ENCODE data around the gene SLC38A3. TPM values are rescaled to one million over a fixed set of nuclear protein-coding genes. Genes with fewer than 3 reads are reported as not detected.
"Not testable (repeated sequence)": the region's sequence is repeated elsewhere in the genome, so short reads cannot be mapped to it uniquely, and the experiment has no call there.

The SLC38A3 gene
- total and polyA plus RNA-seq, 9 donors = 1.7 to 4.4 (median 2.4) TPM

- no peak for DNase-seq
- H3K27me3 ChIP-seq (ENCODE audit: control insufficient read depth, insufficient read depth, low read length) = peaks cover 19% of the 10 kb centered on the region
- no peak overlapping the region for H3K4me3 ChIP-seq (ENCODE audit: low read length)
- no peak overlapping the region for H3K27ac ChIP-seq (ENCODE audit: low read length)
- H3K4me1 ChIP-seq (ENCODE audit: control insufficient read depth, insufficient read depth, low read length) = peaks cover 36% of the 10 kb centered on the region
- 69% methylated on average over 4 of the region's 5 CpGs for WGBS (ENCODE audit: insufficient coverage)
- H3K9me3 ChIP-seq (replicated peaks; ENCODE audit: control insufficient read depth, low read depth, low read length) = no peaks in the 10 kb centered on the region
- no peaks in the 10 kb centered on the region for H3K36me3 ChIP-seq (ENCODE audit: control insufficient read depth, insufficient read depth, low read length)
Observed at GRCh38 chr3:50210176-50210509, 5.1 kb downstream of the SLC38A3 start.

- peaks cover 32% of the 10 kb centered on the region for H3K4me1 ChIP-seq (ENCODE audit: control insufficient read depth, insufficient read depth, low read length)
- no peaks in the 10 kb centered on the region for H3K36me3 ChIP-seq (ENCODE audit: control insufficient read depth, insufficient read depth, low read length)
- WGBS (ENCODE audit: insufficient coverage) = 81% methylated on average over 13 of the region's 13 CpGs
- no peaks in the 10 kb centered on the region for H3K9me3 ChIP-seq (replicated peaks; ENCODE audit: control insufficient read depth, low read depth, low read length)
- no peak overlapping the region for H3K4me3 ChIP-seq (ENCODE audit: low read length)
- peaks cover 14% of the 10 kb centered on the region for H3K27me3 ChIP-seq (ENCODE audit: control insufficient read depth, insufficient read depth, low read length)
- no peak overlapping the region for H3K27ac ChIP-seq (ENCODE audit: low read length)
- no peak for DNase-seq
Observed at GRCh38 chr3:50210510-50211367, 5.7 kb downstream of the SLC38A3 start.

GRCh38 chr3:50211368-50211717, 6.3 kb downstream of the SLC38A3 start:
- H3K36me3 ChIP-seq (ENCODE audit: control insufficient read depth, insufficient read depth, low read length); DNase-seq; H3K4me3 ChIP-seq (ENCODE audit: low read length); H3K27ac ChIP-seq (ENCODE audit: low read length); H3K27me3 ChIP-seq (ENCODE audit: control insufficient read depth, insufficient read depth, low read length); H3K9me3 ChIP-seq (replicated peaks; ENCODE audit: control insufficient read depth, low read depth, low read length): not testable (repeated sequence)
- peaks cover 26% of the 10 kb centered on the region for H3K4me1 ChIP-seq (ENCODE audit: control insufficient read depth, insufficient read depth, low read length)
- 91% methylated on average over 3 of the region's 5 CpGs for WGBS (ENCODE audit: insufficient coverage)

- 100% methylated on average over 1 of the region's 2 CpGs for WGBS (ENCODE audit: insufficient coverage)
- no peaks in the 10 kb centered on the region for H3K9me3 ChIP-seq (replicated peaks; ENCODE audit: control insufficient read depth, low read depth, low read length)
- H3K4me1 ChIP-seq (ENCODE audit: control insufficient read depth, insufficient read depth, low read length) = peaks cover 22% of the 10 kb centered on the region
- no peak overlapping the region for H3K27ac ChIP-seq (ENCODE audit: low read length)
- H3K4me3 ChIP-seq (ENCODE audit: low read length) = no peak overlapping the region
- peaks cover 2% of the 10 kb centered on the region for H3K27me3 ChIP-seq (ENCODE audit: control insufficient read depth, insufficient read depth, low read length)
- no peak for DNase-seq
- no peaks in the 10 kb centered on the region for H3K36me3 ChIP-seq (ENCODE audit: control insufficient read depth, insufficient read depth, low read length)
Observed at GRCh38 chr3:50211930-50212329, 6.9 kb downstream of the SLC38A3 start.

GRCh38 chr3:50212502-50212901, 7.4 kb downstream of the SLC38A3 start:
- Histone ChIP-seq H3K4me3 (ENCODE audit: low read length) (no peak overlapping the region), H3K27ac (ENCODE audit: low read length) (no peak overlapping the region), H3K4me1 (ENCODE audit: control insufficient read depth, insufficient read depth, low read length) (peaks cover 17% of the 10 kb centered on the region), H3K9me3 (replicated peaks; ENCODE audit: control insufficient read depth, low read depth, low read length) (no peaks in the 10 kb centered on the region), H3K36me3 (ENCODE audit: control insufficient read depth, insufficient read depth, low read length) (no peaks in the 10 kb centered on the region), H3K27me3 (ENCODE audit: control insufficient read depth, insufficient read depth, low read length) (no peaks in the 10 kb centered on the region)
- 83% methylated on average over 2 of the region's 4 CpGs for WGBS (ENCODE audit: insufficient coverage)
- no peak for DNase-seq

- Histone ChIP-seq H3K27me3 (ENCODE audit: control insufficient read depth, insufficient read depth, low read length) (no peaks in the 10 kb centered on the region), H3K27ac (ENCODE audit: low read length) (no peak overlapping the region), H3K4me1 (ENCODE audit: control insufficient read depth, insufficient read depth, low read length) (peaks cover 13% of the 10 kb centered on the region), H3K36me3 (ENCODE audit: control insufficient read depth, insufficient read depth, low read length) (no peaks in the 10 kb centered on the region), H3K9me3 (replicated peaks; ENCODE audit: control insufficient read depth, low read depth, low read length) (no peaks in the 10 kb centered on the region), H3K4me3 (ENCODE audit: low read length) (no peak overlapping the region)
- DNase-seq = no peak
- WGBS (ENCODE audit: insufficient coverage) = 88% methylated on average over 2 of the region's 3 CpGs
Observed at GRCh38 chr3:50212971-50213370, 7.9 kb downstream of the SLC38A3 start.

- Histone ChIP-seq H3K27me3 (ENCODE audit: control insufficient read depth, insufficient read depth, low read length) (no peaks in the 10 kb centered on the region), H3K27ac (ENCODE audit: low read length) (no peak overlapping the region)
- WGBS (ENCODE audit: insufficient coverage) = 75% methylated on average over 11 of the region's 12 CpGs
Observed at GRCh38 chr3:50213373-50213772, 8.3 kb downstream of the SLC38A3 start.

GRCh38 chr3:50214824-50215223, 9.8 kb downstream of the SLC38A3 start:
- WGBS (ENCODE audit: insufficient coverage) = 72% methylated on average over 9 of the region's 10 CpGs
- no peak for DNase-seq

More at GRCh38 chr3:50213373-50213772, 8.3 kb downstream of the SLC38A3 start:
- H3K36me3 ChIP-seq (ENCODE audit: control insufficient read depth, insufficient read depth, low read length) = no peaks in the 10 kb centered on the region
- DNase-seq = no peak
- no peak overlapping the region for H3K4me3 ChIP-seq (ENCODE audit: low read length)
- peaks cover 12% of the 10 kb centered on the region for H3K4me1 ChIP-seq (ENCODE audit: control insufficient read depth, insufficient read depth, low read length)
- H3K9me3 ChIP-seq (replicated peaks; ENCODE audit: control insufficient read depth, low read depth, low read length) = no peaks in the 10 kb centered on the region

GRCh38 chr3:50215529-50215928, 10.5 kb downstream of the SLC38A3 start:
- peaks cover 14% of the 10 kb centered on the region for H3K4me1 ChIP-seq (ENCODE audit: control insufficient read depth, insufficient read depth, low read length)

More at GRCh38 chr3:50214824-50215223, 9.8 kb downstream of the SLC38A3 start:
- Histone ChIP-seq H3K4me1 (ENCODE audit: control insufficient read depth, insufficient read depth, low read length) (peaks cover 8% of the 10 kb centered on the region), H3K36me3 (ENCODE audit: control insufficient read depth, insufficient read depth, low read length) (no peaks in the 10 kb centered on the region), H3K27ac (ENCODE audit: low read length) (no peak overlapping the region), H3K9me3 (replicated peaks; ENCODE audit: control insufficient read depth, low read depth, low read length) (no peaks in the 10 kb centered on the region), H3K27me3 (ENCODE audit: control insufficient read depth, insufficient read depth, low read length) (no peaks in the 10 kb centered on the region), H3K4me3 (ENCODE audit: low read length) (no peak overlapping the region)

GRCh38 chr3:50217681-50218080, 12.6 kb downstream of the SLC38A3 start:
- Histone ChIP-seq H3K9me3 (replicated peaks; ENCODE audit: control insufficient read depth, low read depth, low read length) (no peaks in the 10 kb centered on the region), H3K4me3 (ENCODE audit: low read length) (no peak overlapping the region), H3K27me3 (ENCODE audit: control insufficient read depth, insufficient read depth, low read length) (no peaks in the 10 kb centered on the region), H3K36me3 (ENCODE audit: control insufficient read depth, insufficient read depth, low read length) (no peaks in the 10 kb centered on the region), H3K27ac (ENCODE audit: low read length) (no peak overlapping the region), H3K4me1 (ENCODE audit: control insufficient read depth, insufficient read depth, low read length) (peaks cover 19% of the 10 kb centered on the region)
- WGBS (ENCODE audit: insufficient coverage) = 88% methylated on average over 6 of the region's 10 CpGs
- DNase-seq = no peak

More at GRCh38 chr3:50215529-50215928, 10.5 kb downstream of the SLC38A3 start:
- Histone ChIP-seq H3K36me3 (ENCODE audit: control insufficient read depth, insufficient read depth, low read length) (no peaks in the 10 kb centered on the region), H3K9me3 (replicated peaks; ENCODE audit: control insufficient read depth, low read depth, low read length) (no peaks in the 10 kb centered on the region), H3K4me3 (ENCODE audit: low read length) (no peak overlapping the region), H3K27ac (ENCODE audit: low read length) (no peak overlapping the region), H3K27me3 (ENCODE audit: control insufficient read depth, insufficient read depth, low read length) (no peaks in the 10 kb centered on the region)
- no peak for DNase-seq
- 100% methylated on average over 1 of the region's 9 CpGs for WGBS (ENCODE audit: insufficient coverage)

All from muscle of leg (tissue), 11 donors.